HG02943 (cell line): ENCODE measurements around the gene TRAK1.

Source experiments
- ATAC-seq: cut with Tn5 transposase; IDR thresholded peaks from one replicate; pipeline ENCODE4 v1.9.1; 2021; ENCODE audit warnings: mild to moderate bottlenecking, low read depth, moderate library complexity; ENCODE audit not compliant: unreplicated experiment

TRAK1 gene

GRCh38 chr3:42066516-42067181, 24.5 kb upstream of the TRAK1 start:
- ATAC-seq, result no peak

GRCh38 chr3:42067326-42067725, 23.8 kb upstream of the TRAK1 start:
- no peak for ATAC-seq

GRCh38 chr3:42068303-42069088, 22.7 kb upstream of the TRAK1 start:
- no peak for ATAC-seq

- ATAC-seq, result no peak
Measured at GRCh38 chr3:42070089-42070488, 21.1 kb upstream of the TRAK1 start.

GRCh38 chr3:42070524-42070923, 20.6 kb upstream of the TRAK1 start:
- ATAC-seq, result no peak

GRCh38 chr3:42071904-42072812, 19.0 kb upstream of the TRAK1 start:
- ATAC-seq, result no peak

- ATAC-seq, result no peak
Measured at GRCh38 chr3:42072831-42073301, 18.3 kb upstream of the TRAK1 start.

GRCh38 chr3:42077785-42078184, 13.4 kb upstream of the TRAK1 start:
- ATAC-seq, result no peak

GRCh38 chr3:42078677-42079076, 12.5 kb upstream of the TRAK1 start:
- no peak for ATAC-seq

- ATAC-seq, result no peak
Measured at GRCh38 chr3:42079701-42080452, 11.3 kb upstream of the TRAK1 start.

GRCh38 chr3:42080453-42080872, 10.7 kb upstream of the TRAK1 start:
- no peak for ATAC-seq

- ATAC-seq, result no peak
Measured at GRCh38 chr3:42081838-42082473, 9.2 kb upstream of the TRAK1 start.

- no peak for ATAC-seq
Measured at GRCh38 chr3:42084586-42084985, 6.6 kb upstream of the TRAK1 start.

GRCh38 chr3:42085641-42086376, 5.3 kb upstream of the TRAK1 start:
- no peak for ATAC-seq

- ATAC-seq, result no peak
Measured at GRCh38 chr3:42088803-42089530, 2.2 kb upstream of the TRAK1 start.

- ATAC-seq, result no peak
Measured at GRCh38 chr3:42092006-42092405, 849 bp downstream of the TRAK1 start.

GRCh38 chr3:42094128-42094527, 3.0 kb downstream of the TRAK1 start:
- no peak for ATAC-seq

- no peak for ATAC-seq
Measured at GRCh38 chr3:42094691-42095391, 3.7 kb downstream of the TRAK1 start.
